Limb (tissue), 2 donors: ENCODE data around the gene ARHGAP6.

Experiments
- DNase-seq, 2 donors: peaks; one replicate each; pipeline ENCODE4 v3.0.0-alpha.2; 2016; ENCODE audit errors: extremely low spot score in 2 of 2

Gene ARHGAP6

DNA sequence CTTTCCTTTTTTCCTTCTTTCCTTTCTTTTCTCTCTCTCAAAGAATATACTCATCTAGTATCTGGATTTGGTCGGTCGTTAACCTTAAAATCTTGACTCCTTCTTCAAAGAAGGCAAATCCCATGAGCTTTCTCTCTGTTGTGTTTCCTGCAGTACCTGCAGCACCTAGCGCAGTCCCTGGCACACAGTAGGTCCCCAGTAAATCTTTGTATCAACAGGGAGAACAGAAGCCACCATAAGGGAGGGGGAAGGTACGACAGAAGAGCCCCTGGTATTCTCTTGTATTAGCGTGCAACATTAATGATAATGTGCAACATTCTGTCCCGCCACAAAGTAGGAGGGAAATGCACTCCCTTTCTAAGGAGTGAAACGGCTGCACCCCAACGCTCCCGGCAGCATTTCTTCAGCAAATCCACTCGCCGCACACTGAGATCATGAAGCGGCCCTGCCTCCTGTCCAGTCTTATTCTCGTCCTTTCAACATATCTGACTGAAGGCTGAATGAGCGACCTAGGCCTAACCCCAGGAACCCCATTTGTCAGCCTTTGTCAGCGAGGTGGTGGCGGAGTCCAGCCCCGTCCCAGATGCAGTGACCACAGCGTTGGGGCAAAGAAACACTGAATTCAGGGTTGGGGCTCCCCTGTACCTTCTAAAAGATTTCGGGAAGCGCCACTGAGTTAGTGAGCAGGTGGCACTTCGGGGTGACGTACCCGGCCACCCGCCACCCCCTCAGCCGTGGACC, 238.8 kb downstream of the ARHGAP6 start:
- DNase-seq: peak in 1 of 2 donors; percentile 29

DNA sequence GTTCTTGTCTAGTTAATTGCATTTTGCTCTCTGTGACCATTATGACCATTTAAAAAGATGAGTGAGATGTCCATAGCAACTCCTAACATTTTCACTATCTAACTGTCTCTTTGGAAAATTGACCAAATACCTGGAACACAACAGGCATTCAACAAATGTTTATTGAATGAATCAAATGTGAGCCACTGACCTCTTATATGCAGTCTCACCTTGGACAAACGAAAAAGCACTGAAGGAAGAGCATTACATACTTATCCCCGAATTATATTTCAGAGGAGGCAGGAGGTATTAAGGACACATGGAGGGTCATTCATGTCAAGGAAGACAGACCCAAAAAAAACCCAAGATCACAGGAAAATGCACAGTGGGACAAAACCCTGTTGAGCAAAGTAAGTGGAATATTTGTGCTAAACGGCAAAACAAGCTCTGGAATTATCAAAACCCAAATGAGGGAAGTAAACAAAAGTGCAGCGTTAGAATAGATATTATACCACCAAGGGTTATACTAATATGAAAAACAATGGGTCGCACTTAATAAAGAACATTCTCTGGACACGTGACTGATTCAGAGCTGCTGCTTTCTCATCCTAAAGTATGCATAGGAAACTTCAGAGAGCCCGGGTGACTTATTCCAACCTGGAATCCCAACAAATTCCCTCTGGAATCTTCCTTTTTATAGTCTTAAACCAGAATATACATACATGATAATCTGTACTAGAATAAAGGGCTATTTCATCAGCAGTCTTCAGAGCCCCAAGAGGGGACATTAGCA, 240.6 kb downstream of the ARHGAP6 start:
- DNase-seq: no peak

GRCh38 chrX:11423949-11424348, 241.8 kb downstream of the ARHGAP6 start:
- no peak for DNase-seq

- no peak for DNase-seq
Observed at GRCh38 chrX:11423362-11423818, 242.3 kb downstream of the ARHGAP6 start.

DNA sequence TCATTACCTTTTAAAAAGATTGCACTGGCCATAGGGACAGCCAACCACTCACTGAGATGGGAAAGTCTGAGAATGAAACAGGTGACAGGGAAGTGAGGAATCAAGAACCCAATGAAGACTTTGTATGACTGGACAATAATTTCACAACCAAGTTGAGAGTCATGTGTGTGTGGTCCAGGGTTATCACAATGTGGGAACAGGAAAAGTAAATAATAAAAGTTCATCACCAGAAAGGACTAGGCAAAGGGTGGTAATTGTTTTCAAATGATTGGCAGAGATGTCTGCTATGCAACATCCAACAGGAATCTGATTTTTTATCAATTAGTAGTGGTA, 243.2 kb downstream of the ARHGAP6 start:
- no peak for DNase-seq

- no peak for DNase-seq
Observed at GRCh38 chrX:11421805-11422524, 243.8 kb downstream of the ARHGAP6 start.

GRCh38 chrX:11420851-11421250, 244.9 kb downstream of the ARHGAP6 start:
- DNase-seq: no peak

DNA sequence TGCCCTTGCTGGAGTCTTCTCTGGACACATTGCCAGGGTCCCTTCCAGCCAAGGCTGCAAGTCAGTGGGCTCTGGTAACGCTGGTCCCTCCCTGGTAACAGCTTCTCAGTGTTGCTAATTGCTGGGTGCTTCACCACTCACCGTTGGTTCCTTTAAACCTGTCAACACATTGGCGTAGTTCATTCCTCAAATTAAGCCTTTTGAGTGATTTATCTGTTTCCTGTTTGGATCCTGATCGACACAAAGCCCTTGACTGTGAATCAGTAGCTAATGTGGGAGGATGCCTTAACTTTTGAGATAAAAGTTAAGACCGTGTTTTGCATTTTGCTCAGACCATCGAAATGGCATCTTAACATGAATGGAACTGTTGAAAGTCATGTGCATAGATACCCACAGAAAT, 246.6 kb downstream of the ARHGAP6 start:
- no peak for DNase-seq

DNA sequence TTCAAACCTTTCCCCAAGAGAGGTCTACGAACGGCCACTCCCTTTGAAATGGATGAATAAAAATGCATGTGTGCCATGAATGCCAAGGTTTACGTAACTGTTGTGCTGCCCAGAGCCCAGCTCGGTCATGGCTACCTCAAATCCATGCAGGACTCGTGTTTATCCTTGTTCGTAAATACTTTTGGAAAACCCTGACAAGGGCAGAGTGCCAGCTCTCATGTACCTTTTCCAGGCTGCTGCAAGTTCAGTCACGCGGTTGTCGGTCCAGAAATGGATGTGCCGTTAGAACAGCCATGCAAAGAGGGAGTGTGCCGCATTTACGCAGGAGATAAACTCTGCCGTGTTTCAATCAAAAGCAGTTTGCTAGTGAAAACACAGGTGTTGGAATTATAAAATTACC, 249.1 kb downstream of the ARHGAP6 start:
- no peak for DNase-seq

GRCh38 chrX:11414091-11414490, 251.6 kb downstream of the ARHGAP6 start:
- no peak for DNase-seq

GRCh38 chrX:11412715-11413623, 252.8 kb downstream of the ARHGAP6 start:
- DNase-seq: no peak

DNA sequence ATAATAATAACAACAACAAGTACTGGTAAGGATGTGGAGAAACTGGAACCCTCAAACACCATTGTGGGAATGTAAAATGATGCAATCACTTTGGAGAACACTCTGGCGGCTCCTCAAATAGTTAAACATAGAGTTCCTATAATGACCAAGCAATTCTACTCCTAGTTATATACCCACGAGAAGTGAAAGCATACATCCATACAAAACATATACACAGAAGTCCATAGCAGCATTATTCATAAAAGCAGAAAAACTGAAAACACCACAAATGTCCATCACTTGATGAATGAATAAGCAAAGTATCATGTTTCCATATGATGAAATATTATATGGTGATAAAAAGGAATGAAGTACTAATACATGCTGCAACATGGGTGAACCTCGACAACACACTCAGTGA, 255.8 kb downstream of the ARHGAP6 start:
- DNase-seq: no peak

- DNase-seq: no peak
Observed at GRCh38 chrX:11408783-11409182, 256.9 kb downstream of the ARHGAP6 start.

GRCh38 chrX:11408109-11408405, 257.7 kb downstream of the ARHGAP6 start:
- no peak for DNase-seq

GRCh38 chrX:11407331-11408108, 258.2 kb downstream of the ARHGAP6 start:
- no peak for DNase-seq

GRCh38 chrX:11406109-11406765, 259.5 kb downstream of the ARHGAP6 start:
- DNase-seq: no peak

- no peak for DNase-seq
Observed at GRCh38 chrX:11403631-11404030, 262.1 kb downstream of the ARHGAP6 start.

- no peak for DNase-seq
Observed at GRCh38 chrX:11401966-11402365, 263.8 kb downstream of the ARHGAP6 start.

DNA sequence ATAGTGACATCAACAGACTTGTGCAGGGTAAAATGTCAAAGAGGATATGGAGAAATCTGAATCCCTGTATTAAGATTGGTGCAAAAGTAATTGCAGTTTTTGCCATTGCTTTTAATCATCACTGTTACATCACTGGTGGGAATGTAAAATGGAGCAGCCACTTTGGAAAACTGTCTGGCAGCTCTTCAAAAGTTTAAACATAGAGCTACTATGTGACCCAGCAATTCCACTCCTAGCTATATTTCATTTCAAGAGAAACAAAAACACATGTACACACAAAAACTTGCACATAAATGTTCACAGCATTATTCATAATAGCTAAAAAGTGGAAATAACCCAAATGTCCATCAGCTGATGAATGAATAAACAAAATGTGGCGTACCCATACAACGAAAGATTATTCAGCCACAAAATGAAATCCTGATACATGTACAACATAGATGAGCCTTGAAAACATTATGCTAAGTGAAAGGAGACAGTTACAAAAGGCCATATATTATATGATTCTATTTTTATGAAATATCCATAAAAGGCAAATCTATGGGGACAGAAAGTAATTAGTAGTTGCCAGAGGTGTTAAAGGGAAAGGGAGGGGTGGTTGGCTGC, 266.1 kb downstream of the ARHGAP6 start:
- DNase-seq: no peak

- no peak for DNase-seq
Observed at GRCh38 chrX:11398785-11399184, 266.9 kb downstream of the ARHGAP6 start.
